Inferior parietal cortex (tissue), 1 donor: ENCODE measurements around the gene ZPLD1.

Experiments used
- DNase-seq: peaks from one replicate; pipeline ENCODE4 v3.0.0-alpha.2; 2016; ENCODE audit errors: extremely low spot score

Gene ZPLD1

DNA sequence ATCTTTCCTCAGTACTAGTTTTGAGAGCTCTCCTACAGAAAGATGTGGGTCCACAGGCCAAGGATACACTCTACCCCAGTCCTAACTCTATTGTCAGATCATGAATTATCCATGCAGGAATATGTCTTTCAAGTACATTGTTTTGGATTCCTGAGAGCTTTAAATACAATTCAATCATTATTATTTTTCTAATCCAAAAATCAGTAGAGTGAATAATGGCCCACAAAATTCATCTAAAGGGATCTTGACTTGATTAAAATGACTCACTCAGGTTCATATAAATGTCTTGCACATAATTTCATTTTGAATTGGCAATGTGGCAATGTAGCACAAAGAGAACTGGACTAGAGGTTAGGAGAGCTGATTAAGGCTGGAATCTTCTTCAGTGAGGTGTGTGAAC lies 93.9 kb downstream of the ZPLD1 start:
- no peak for DNase-seq
